ENCODE measurements around the gene CCDC7. TPM values are rescaled to one million over a fixed set of nuclear protein-coding genes. Genes with fewer than 3 reads are reported as not detected.
"Not testable (repeated sequence)": the region's sequence is repeated elsewhere in the genome, so short reads cannot be mapped to it uniquely, and the experiment has no call there.

Gene CCDC7
- total RNA-seq, 4 donors from 2014 or later = 8.2 to 30.5 (median 13.3) TPM

- H3K27ac ChIP-seq = no peak overlapping the region
- H3K9me3 ChIP-seq = peaks cover 0 to 4% (median 0%) of the 10 kb centered on the region in 4 donors
- no peaks in the 10 kb centered on the region for H3K27me3 ChIP-seq
- DNase-seq = no peak
- no peaks in the 10 kb centered on the region for H3K4me1 ChIP-seq
- H3K4me3 ChIP-seq = no peak overlapping the region
- TF ChIP-seq, protein P1, sequence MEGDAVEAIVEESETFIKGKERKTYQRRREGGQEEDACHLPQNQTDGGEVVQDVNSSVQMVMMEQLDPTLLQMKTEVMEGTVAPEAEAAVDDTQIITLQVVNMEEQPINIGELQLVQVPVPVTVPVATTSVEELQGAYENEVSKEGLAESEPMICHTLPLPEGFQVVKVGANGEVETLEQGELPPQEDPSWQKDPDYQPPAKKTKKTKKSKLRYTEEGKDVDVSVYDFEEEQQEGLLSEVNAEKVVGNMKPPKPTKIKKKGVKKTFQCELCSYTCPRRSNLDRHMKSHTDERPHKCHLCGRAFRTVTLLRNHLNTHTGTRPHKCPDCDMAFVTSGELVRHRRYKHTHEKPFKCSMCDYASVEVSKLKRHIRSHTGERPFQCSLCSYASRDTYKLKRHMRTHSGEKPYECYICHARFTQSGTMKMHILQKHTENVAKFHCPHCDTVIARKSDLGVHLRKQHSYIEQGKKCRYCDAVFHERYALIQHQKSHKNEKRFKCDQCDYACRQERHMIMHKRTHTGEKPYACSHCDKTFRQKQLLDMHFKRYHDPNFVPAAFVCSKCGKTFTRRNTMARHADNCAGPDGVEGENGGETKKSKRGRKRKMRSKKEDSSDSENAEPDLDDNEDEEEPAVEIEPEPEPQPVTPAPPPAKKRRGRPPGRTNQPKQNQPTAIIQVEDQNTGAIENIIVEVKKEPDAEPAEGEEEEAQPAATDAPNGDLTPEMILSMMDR (IDR thresholded peaks at IDR 0.05) = no peak
- H3K36me3 ChIP-seq = no peaks in the 10 kb centered on the region
These were observed 267.6 kb downstream of the CCDC7 start for GRCh38 chr10:32713560-32713959.

DNA sequence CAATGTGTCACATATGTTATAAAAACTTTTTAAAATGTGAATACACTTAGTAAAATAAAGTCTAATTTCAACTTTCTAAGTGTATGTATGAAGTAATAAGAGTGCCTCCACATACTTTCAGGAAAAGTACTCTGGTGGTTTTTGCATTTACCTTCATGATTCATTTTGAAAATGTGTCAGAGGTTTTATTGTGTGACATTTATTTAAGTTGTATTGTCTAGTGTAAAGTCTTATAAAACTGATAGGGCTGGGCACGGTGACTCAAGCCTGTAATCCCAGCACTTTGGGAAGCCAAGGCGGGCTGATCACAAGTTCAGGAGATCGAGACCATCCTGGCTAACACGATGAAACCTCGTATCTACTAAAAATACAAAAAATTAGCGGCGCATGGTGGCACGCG lies 285.6 kb downstream of the CCDC7 start:
- H3K27ac ChIP-seq = no peak overlapping the region
- H3K36me3 ChIP-seq = no peaks in the 10 kb centered on the region
- H3K27me3 ChIP-seq = no peaks in the 10 kb centered on the region
- H3K4me3 ChIP-seq = no peak overlapping the region
- TF ChIP-seq, protein P1 (IDR thresholded peaks at IDR 0.05) = no peak
- TF ChIP-seq POLR2A (IDR thresholded peaks at IDR 0.05) = no peak
- H3K4me1 ChIP-seq = no peaks in the 10 kb centered on the region
- H3K9me3 ChIP-seq = no peaks in the 10 kb centered on the region
- no peak for DNase-seq

GRCh38 chr10:32738958-32739357 lies 293.0 kb downstream of the CCDC7 start:
- DNase-seq = no peak
- no peaks in the 10 kb centered on the region for H3K4me1 ChIP-seq
- no peaks in the 10 kb centered on the region for H3K9me3 ChIP-seq
- no peaks in the 10 kb centered on the region for H3K27me3 ChIP-seq
- H3K36me3 ChIP-seq = no peaks in the 10 kb centered on the region
- H3K4me3 ChIP-seq = no peak overlapping the region
- no peak overlapping the region for H3K27ac ChIP-seq
- no peak for TF ChIP-seq POLR2A (IDR thresholded peaks at IDR 0.05)
- TF ChIP-seq, protein P1 (IDR thresholded peaks at IDR 0.05) = no peak

DNA sequence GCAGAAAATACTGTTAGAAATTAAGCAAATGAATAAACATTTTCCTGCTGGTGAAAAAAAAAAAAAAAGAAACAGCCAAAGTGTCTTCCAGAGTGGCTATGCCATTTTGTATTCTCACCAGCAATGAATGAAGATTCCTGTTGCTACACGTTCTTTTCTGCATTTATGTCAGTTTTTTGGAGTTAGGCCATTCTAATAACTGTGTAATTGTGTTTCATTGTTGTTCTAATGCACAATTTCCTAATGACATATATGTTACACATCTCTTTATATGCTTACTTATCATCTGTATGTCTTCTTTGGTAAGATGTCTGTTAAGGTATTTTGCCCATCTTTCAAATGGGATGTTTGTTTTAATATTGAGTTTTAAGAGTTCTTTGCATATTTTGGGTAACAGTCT lies 298.4 kb downstream of the CCDC7 start:
- Histone ChIP-seq H3K9me3 (no peaks in the 10 kb centered on the region), H3K27ac (no peak overlapping the region), H3K4me1 (no peaks in the 10 kb centered on the region), H3K27me3 (no peaks in the 10 kb centered on the region), H3K4me3 (no peak overlapping the region), H3K36me3 (peaks cover 0 to 6% (median 0%) of the 10 kb centered on the region in 3 donors)
- TF ChIP-seq, protein P1 (IDR thresholded peaks at IDR 0.05) = no peak
- no peak for TF ChIP-seq POLR2A (IDR thresholded peaks at IDR 0.05)
- no peak for DNase-seq

DNA sequence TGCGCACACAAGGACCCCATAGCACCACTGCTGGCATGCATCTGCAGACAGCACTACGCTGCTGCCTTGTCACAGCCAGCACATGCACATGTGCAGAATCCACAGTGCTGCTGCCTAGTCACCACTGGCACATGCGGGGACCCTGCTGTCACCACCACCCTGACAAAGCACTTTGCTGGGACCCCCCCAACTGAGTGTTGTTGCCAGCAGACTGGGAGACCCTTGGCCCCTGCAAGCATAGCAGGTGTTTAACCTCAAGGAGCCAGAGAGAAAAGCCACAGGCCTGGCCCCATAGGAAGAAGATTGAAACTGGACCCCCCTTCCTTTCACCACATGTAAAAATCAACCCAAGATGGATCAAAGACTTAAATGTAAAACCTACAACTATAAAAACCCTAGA lies 300.9 kb downstream of the CCDC7 start:
- TF ChIP-seq POLR2A (IDR thresholded peaks at IDR 0.05) = no peak
- TF ChIP-seq, protein P1 (IDR thresholded peaks at IDR 0.05) = no peak
- Histone ChIP-seq H3K9me3 (no peaks in the 10 kb centered on the region), H3K4me1 (no peaks in the 10 kb centered on the region), H3K27me3 (no peaks in the 10 kb centered on the region), H3K27ac (no peak overlapping the region), H3K4me3 (no peak overlapping the region), H3K36me3 (peaks cover 0 to 6% (median 0%) of the 10 kb centered on the region in 3 donors)
- DNase-seq = no peak

DNA sequence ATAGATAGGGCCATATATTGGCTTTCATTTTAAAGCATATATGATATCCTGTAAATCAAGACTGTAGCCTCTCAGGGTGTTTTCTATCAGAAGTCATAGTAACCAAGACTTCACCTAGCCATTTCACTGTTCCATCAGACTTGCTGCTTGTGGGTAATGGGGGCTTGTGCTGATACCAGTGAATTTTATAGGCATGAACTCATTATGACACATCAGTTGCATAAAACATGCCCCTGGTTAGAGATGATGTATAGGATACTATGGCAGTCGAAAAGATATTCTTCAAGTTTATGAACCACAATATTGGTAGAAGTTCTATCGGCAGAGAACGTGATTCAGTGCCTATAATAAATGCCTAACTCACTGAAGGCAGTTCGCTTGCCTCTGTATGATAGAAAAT lies 305.6 kb downstream of the CCDC7 start:
- H3K4me1 ChIP-seq = no peaks in the 10 kb centered on the region
- H3K9me3 ChIP-seq = no peaks in the 10 kb centered on the region
- no peaks in the 10 kb centered on the region for H3K27me3 ChIP-seq
- peaks cover 0 to 2% (median 0%) of the 10 kb centered on the region in 3 donors for H3K36me3 ChIP-seq
- no peak for DNase-seq
- TF ChIP-seq, protein P1 (IDR thresholded peaks at IDR 0.05) = no peak
- no peak for TF ChIP-seq POLR2A (IDR thresholded peaks at IDR 0.05)
- no peak overlapping the region for H3K4me3 ChIP-seq
- no peak overlapping the region for H3K27ac ChIP-seq

GRCh38 chr10:32754900-32755299 lies 309.0 kb downstream of the CCDC7 start:
- H3K27ac ChIP-seq, H3K27me3 ChIP-seq, H3K9me3 ChIP-seq, H3K36me3 ChIP-seq, DNase-seq, H3K4me3 ChIP-seq, H3K4me1 ChIP-seq: not testable (repeated sequence)

Data from Peyer's patch (tissue), 4 donors.